ENCODE data around the gene HNF1A.

HNF1A gene

DNA sequence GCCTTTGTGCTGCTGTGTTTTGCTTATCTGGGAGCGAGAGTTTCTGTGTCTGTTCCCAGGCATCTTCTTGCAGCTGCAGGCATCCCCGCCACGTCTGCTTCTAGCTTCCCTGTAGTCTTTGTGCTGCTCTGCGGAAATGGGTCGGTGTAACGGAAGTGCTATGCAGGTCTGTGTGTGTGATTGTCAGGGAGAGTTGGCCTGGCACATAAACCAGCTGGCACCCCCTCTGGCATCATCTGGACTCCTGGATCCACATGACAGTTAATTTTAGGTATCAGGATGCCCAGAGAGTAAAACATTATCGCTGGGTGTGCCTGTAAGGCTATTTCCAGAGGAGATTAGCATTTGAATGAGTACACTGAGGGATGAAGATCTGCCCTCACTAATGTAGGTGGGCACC is 70.1 kb downstream of the HNF1A start:
- no peak for DNase-seq (ENCODE audit: low read depth, low spot score)

DNA sequence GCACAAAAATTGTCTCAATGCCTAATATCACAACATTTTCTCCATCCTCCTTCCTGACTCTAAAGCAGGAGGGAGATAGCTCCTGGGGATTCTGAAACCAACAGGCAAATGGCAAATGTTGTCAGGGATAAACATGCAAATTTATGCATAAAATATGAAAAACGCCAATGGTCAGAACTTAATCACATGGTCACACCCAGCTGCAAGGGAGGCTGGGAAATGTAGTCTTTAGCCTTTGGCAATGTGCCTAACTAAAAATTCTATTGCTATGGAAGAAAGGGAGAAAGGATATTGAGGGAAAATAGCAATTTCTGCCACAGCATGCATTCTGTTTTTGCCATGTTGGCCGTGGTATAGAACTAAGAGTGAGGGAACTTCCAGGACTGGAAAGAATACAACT is 72.4 kb downstream of the HNF1A start:
- DNase-seq (ENCODE audit: low read depth, low spot score) = no peak

All from brain pericyte (primary cell).